Measurements from ENCODE around the gene RAPSN. TPM values are rescaled to one million over a fixed set of nuclear protein-coding genes. Genes with fewer than 3 reads are reported as not detected.

RAPSN gene
- total RNA-seq, 2 experiments from 2014 or later, result 0.16 to 0.79 TPM

GRCh38 chr11:47478651-47479329 is 29.9 kb upstream of the RAPSN start:
- H3K36me3 Mint-ChIP-seq, result peaks cover 59% of the 10 kb centered on the region
- peaks cover 24% of the 10 kb centered on the region for H3K4me1 Mint-ChIP-seq
- no peaks in the 10 kb centered on the region for H3K27me3 Mint-ChIP-seq
- CTCF ChIA-PET, result interaction anchor here (1.2 kb wide), 1 partner anchor 17 kb away, joined by 3 read pairs; no protein-coding TSS in a partner anchor
- H3K27ac Mint-ChIP-seq, result peak overlapping the region; percentile 56
- DNase-seq (no peak), ATAC-seq (no peak)
- H3K4me3 Mint-ChIP-seq, result no peak overlapping the region
- H3K9me3 Mint-ChIP-seq (ENCODE audit: low read depth), result no peaks in the 10 kb centered on the region

GRCh38 chr11:47477753-47478152 is 28.8 kb upstream of the RAPSN start:
- Mint-ChIP-seq H3K36me3 (peaks cover 60% of the 10 kb centered on the region), H3K9me3 (ENCODE audit: low read depth) (no peaks in the 10 kb centered on the region), H3K27me3 (no peaks in the 10 kb centered on the region), H3K4me1 (peaks cover 24% of the 10 kb centered on the region), H3K27ac (peak overlapping the region; percentile 70), H3K4me3 (no peak overlapping the region)
- ATAC-seq (no peak), DNase-seq (no peak)
- CTCF ChIA-PET, result interaction anchor here (1.2 kb wide), 1 partner anchor 16 kb away, joined by 3 read pairs; no protein-coding TSS in a partner anchor

GRCh38 chr11:47477323-47477722 is 28.4 kb upstream of the RAPSN start:
- DNase-seq, result no peak
- no peaks in the 10 kb centered on the region for H3K27me3 Mint-ChIP-seq
- no peaks in the 10 kb centered on the region for H3K9me3 Mint-ChIP-seq (ENCODE audit: low read depth)
- H3K4me1 Mint-ChIP-seq, result peaks cover 24% of the 10 kb centered on the region
- no peak overlapping the region for H3K4me3 Mint-ChIP-seq
- peaks cover 59% of the 10 kb centered on the region for H3K36me3 Mint-ChIP-seq
- H3K27ac Mint-ChIP-seq, result peak overlapping the region; percentile 70
- peak; percentile 76 for ATAC-seq
- CTCF ChIA-PET, result interaction anchor here (1.9 kb wide), 1 partner anchor 11 kb away, joined by 4 read pairs; no protein-coding TSS in a partner anchor

- Mint-ChIP-seq H3K9me3 (ENCODE audit: low read depth) (no peaks in the 10 kb centered on the region), H3K36me3 (peaks cover 36% of the 10 kb centered on the region), H3K4me3 (no peak overlapping the region), H3K4me1 (no peaks in the 10 kb centered on the region), H3K27ac (no peak overlapping the region), H3K27me3 (no peaks in the 10 kb centered on the region)
- DNase-seq (no peak), ATAC-seq (no peak)
- CTCF ChIA-PET, result no interaction called here
Measured at GRCh38 chr11:47470671-47471070, 21.7 kb upstream of the RAPSN start.

- Mint-ChIP-seq H3K4me1 (no peaks in the 10 kb centered on the region), H3K27ac (peak overlapping the region; percentile 38), H3K36me3 (peaks cover 28% of the 10 kb centered on the region), H3K9me3 (ENCODE audit: low read depth) (no peaks in the 10 kb centered on the region), H3K4me3 (no peak overlapping the region), H3K27me3 (no peaks in the 10 kb centered on the region)
- CTCF ChIA-PET, result interaction anchor here (0.9 kb wide), 1 partner anchor 290 kb away, joined by 3 read pairs; no protein-coding TSS in a partner anchor
- no peak for DNase-seq
- ATAC-seq, result peak; percentile 27
Measured at GRCh38 chr11:47469361-47470179, 20.6 kb upstream of the RAPSN start.

GRCh38 chr11:47468598-47469214 is 19.8 kb upstream of the RAPSN start:
- Mint-ChIP-seq H3K36me3 (peaks cover 24% of the 10 kb centered on the region), H3K27ac (peak overlapping the region; percentile 39), H3K4me1 (no peaks in the 10 kb centered on the region), H3K9me3 (ENCODE audit: low read depth) (no peaks in the 10 kb centered on the region), H3K4me3 (no peak overlapping the region), H3K27me3 (no peaks in the 10 kb centered on the region)
- DNase-seq, result no peak
- no peak for ATAC-seq
- CTCF ChIA-PET, result interaction anchor here (0.9 kb wide), 1 partner anchor 289 kb away, joined by 3 read pairs; no protein-coding TSS in a partner anchor

- no peaks in the 10 kb centered on the region for H3K4me1 Mint-ChIP-seq
- CTCF ChIA-PET, result no interaction called here
- ATAC-seq (no peak), DNase-seq (no peak)
- H3K27ac Mint-ChIP-seq, result no peak overlapping the region
- no peak overlapping the region for H3K4me3 Mint-ChIP-seq
- H3K27me3 Mint-ChIP-seq, result no peaks in the 10 kb centered on the region
- H3K9me3 Mint-ChIP-seq (ENCODE audit: low read depth), result no peaks in the 10 kb centered on the region
- peaks cover 13% of the 10 kb centered on the region for H3K36me3 Mint-ChIP-seq
Measured at GRCh38 chr11:47467357-47467756, 18.4 kb upstream of the RAPSN start.

GRCh38 chr11:47466701-47467250 is 17.8 kb upstream of the RAPSN start:
- DNase-seq (no peak), ATAC-seq (no peak)
- Mint-ChIP-seq H3K27ac (no peak overlapping the region), H3K9me3 (ENCODE audit: low read depth) (no peaks in the 10 kb centered on the region), H3K27me3 (no peaks in the 10 kb centered on the region), H3K4me3 (no peak overlapping the region), H3K36me3 (peaks cover 12% of the 10 kb centered on the region), H3K4me1 (no peaks in the 10 kb centered on the region)
- CTCF ChIA-PET, result interaction anchor here (1.9 kb wide), 1 partner anchor 10 kb away, joined by 4 read pairs; no protein-coding TSS in a partner anchor

GRCh38 chr11:47466201-47466600 is 17.3 kb upstream of the RAPSN start:
- Mint-ChIP-seq H3K4me1 (no peaks in the 10 kb centered on the region), H3K36me3 (peaks cover 11% of the 10 kb centered on the region), H3K9me3 (ENCODE audit: low read depth) (no peaks in the 10 kb centered on the region), H3K27me3 (no peaks in the 10 kb centered on the region), H3K4me3 (no peak overlapping the region), H3K27ac (no peak overlapping the region)
- no peak for DNase-seq
- ATAC-seq, result no peak
- CTCF ChIA-PET, result interaction anchor here (1.9 kb wide), 1 partner anchor 10 kb away, joined by 4 read pairs; no protein-coding TSS in a partner anchor

GRCh38 chr11:47464483-47464882 is 15.5 kb upstream of the RAPSN start:
- H3K4me1 Mint-ChIP-seq, result no peaks in the 10 kb centered on the region
- ATAC-seq (peak; percentile 27), DNase-seq (no peak)
- H3K27me3 Mint-ChIP-seq, result no peaks in the 10 kb centered on the region
- peaks cover 10% of the 10 kb centered on the region for H3K36me3 Mint-ChIP-seq
- no peaks in the 10 kb centered on the region for H3K9me3 Mint-ChIP-seq (ENCODE audit: low read depth)
- CTCF ChIA-PET, result interaction anchor here (1.0 to 1.1 kb wide), 2 partner anchors 10 to 11 kb away, joined by 3 to 4 read pairs; no protein-coding TSS in a partner anchor
- no peak overlapping the region for H3K4me3 Mint-ChIP-seq
- no peak overlapping the region for H3K27ac Mint-ChIP-seq

GRCh38 chr11:47461876-47462275 is 12.9 kb upstream of the RAPSN start:
- no peak overlapping the region for H3K4me3 Mint-ChIP-seq
- H3K36me3 Mint-ChIP-seq, result peaks cover 3% of the 10 kb centered on the region
- H3K4me1 Mint-ChIP-seq, result no peaks in the 10 kb centered on the region
- H3K27ac Mint-ChIP-seq, result no peak overlapping the region
- ATAC-seq (no peak), DNase-seq (no peak)
- no peaks in the 10 kb centered on the region for H3K9me3 Mint-ChIP-seq (ENCODE audit: low read depth)
- CTCF ChIA-PET, result interaction anchor here (1.3 to 1.6 kb wide), 2 partner anchors 8 to 17 kb away, joined by 3 to 6 read pairs; no protein-coding TSS in a partner anchor
- no peaks in the 10 kb centered on the region for H3K27me3 Mint-ChIP-seq

- CTCF ChIA-PET, result no interaction called here
- Mint-ChIP-seq H3K27ac (no peak overlapping the region), H3K4me3 (no peak overlapping the region), H3K4me1 (no peaks in the 10 kb centered on the region), H3K27me3 (no peaks in the 10 kb centered on the region), H3K9me3 (ENCODE audit: low read depth) (no peaks in the 10 kb centered on the region), H3K36me3 (peaks cover 3% of the 10 kb centered on the region)
- DNase-seq (no peak), ATAC-seq (no peak)
Measured at GRCh38 chr11:47460571-47461235, 11.8 kb upstream of the RAPSN start.
